Neural cell (in vitro differentiated cells): ENCODE results near the gene TSR3.

Source experiments
- EZH2 ChIP-seq: fragments of 200-600, 300-800 bp; shearing (Covaris generic), sonication (generic); IDR thresholded peaks from 2 replicates; pipeline ENCODE4 v1.6.1; 2014; ENCODE audit warnings: antibody characterized with exemption, low read length, borderline replicate concordance, mild to moderate bottlenecking; ENCODE audit not compliant: insufficient read depth, poor library complexity, severe bottlenecking
- RAD21 ChIP-seq: fragments of 450-650 bp; conservative IDR thresholded peaks from 2 replicates; pipeline ENCODE4 v1.6.1; 2014; ENCODE audit warnings: antibody characterized with exemption, mild to moderate bottlenecking, moderate library complexity
- TAF1 ChIP-seq: IDR thresholded peaks from 2 replicates; pipeline ENCODE4 v1.6.1; 2012; ENCODE audit warnings: low read depth
- TF ChIP-seq, protein P1 (sequence below): fragments of 450-650 bp; IDR thresholded peaks from 2 replicates; pipeline ENCODE4 v1.5.1; 2014; ENCODE audit warnings: antibody characterized with exemption, mild to moderate bottlenecking, moderate library complexity; ENCODE audit not compliant: poor library complexity, severe bottlenecking

DNA sequence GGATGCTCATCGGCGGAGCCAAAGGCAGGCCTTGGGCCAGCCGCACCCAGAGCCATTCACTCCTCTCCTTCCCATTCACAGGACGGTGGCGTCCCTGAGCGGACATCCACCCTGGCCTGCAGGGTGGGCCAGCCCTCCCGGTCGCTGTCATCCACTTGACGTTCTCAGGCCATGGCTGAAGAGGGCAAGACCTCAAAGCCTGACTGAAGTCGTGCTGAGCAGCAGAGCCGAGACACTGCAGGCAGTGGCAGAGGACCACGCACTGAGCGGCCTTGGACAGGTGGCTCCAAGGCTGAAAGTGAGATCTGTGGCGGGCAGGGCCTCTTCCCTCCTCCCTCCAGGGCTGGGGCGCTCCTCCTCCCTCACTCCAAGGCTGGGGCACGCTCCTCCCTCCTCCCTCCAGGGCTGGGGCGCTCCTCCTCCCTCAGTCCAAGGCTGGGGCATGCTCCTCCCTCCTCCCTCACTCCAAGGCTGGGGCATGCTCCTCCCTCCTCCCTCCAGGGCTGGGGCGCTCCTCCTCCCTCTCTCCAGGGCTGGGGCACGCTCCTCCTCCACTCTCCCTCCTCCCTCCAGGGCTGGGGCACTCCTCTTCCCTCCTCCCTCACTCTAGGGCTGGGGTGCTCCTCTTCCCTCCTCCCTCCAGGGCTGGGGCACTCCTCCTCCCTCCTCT, 24.2 kb upstream of the TSR3 start:
- no peak for TF ChIP-seq RAD21
- TF ChIP-seq, protein P1, sequence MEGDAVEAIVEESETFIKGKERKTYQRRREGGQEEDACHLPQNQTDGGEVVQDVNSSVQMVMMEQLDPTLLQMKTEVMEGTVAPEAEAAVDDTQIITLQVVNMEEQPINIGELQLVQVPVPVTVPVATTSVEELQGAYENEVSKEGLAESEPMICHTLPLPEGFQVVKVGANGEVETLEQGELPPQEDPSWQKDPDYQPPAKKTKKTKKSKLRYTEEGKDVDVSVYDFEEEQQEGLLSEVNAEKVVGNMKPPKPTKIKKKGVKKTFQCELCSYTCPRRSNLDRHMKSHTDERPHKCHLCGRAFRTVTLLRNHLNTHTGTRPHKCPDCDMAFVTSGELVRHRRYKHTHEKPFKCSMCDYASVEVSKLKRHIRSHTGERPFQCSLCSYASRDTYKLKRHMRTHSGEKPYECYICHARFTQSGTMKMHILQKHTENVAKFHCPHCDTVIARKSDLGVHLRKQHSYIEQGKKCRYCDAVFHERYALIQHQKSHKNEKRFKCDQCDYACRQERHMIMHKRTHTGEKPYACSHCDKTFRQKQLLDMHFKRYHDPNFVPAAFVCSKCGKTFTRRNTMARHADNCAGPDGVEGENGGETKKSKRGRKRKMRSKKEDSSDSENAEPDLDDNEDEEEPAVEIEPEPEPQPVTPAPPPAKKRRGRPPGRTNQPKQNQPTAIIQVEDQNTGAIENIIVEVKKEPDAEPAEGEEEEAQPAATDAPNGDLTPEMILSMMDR: no peak
- TF ChIP-seq TAF1: no peak
- TF ChIP-seq EZH2: no peak
